SK-N-MC (cell line): Measurements from ENCODE around the gene KIAA2012.

Experiments
- EZH2 ChIP-seq: fragments of 200-600 bp; sonication (generic); IDR thresholded peaks from one replicate; pipeline ENCODE4 v1.6.1; 2017; ENCODE audit warnings: antibody characterized with exemption
- POLR2AphosphoS5 ChIP-seq: IDR thresholded peaks from 2 replicates; pipeline ENCODE4 v1.6.1; 2012; ENCODE audit warnings: mild to moderate bottlenecking, low read depth, low read length, borderline replicate concordance

- no peak for TF ChIP-seq EZH2
- TF ChIP-seq POLR2AphosphoS5, result no peak
Observed at GRCh38 chr2:202118168-202118567, 45.1 kb downstream of the KIAA2012 start.
